GM18511 (cell line): ENCODE results near the gene BBLN.
"Not testable (repeated sequence)": the region's sequence is repeated elsewhere in the genome, so short reads cannot be mapped to it uniquely, and the experiment has no call there.

Experiments used
- ATAC-seq: cut with Tn5 transposase; IDR thresholded peaks from one replicate; pipeline ENCODE4 v1.9.1; 2021; ENCODE audit warnings: mild to moderate bottlenecking, moderate library complexity; ENCODE audit not compliant: unreplicated experiment

The BBLN gene, protein sequence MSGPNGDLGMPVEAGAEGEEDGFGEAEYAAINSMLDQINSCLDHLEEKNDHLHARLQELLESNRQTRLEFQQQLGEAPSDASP

DNA sequence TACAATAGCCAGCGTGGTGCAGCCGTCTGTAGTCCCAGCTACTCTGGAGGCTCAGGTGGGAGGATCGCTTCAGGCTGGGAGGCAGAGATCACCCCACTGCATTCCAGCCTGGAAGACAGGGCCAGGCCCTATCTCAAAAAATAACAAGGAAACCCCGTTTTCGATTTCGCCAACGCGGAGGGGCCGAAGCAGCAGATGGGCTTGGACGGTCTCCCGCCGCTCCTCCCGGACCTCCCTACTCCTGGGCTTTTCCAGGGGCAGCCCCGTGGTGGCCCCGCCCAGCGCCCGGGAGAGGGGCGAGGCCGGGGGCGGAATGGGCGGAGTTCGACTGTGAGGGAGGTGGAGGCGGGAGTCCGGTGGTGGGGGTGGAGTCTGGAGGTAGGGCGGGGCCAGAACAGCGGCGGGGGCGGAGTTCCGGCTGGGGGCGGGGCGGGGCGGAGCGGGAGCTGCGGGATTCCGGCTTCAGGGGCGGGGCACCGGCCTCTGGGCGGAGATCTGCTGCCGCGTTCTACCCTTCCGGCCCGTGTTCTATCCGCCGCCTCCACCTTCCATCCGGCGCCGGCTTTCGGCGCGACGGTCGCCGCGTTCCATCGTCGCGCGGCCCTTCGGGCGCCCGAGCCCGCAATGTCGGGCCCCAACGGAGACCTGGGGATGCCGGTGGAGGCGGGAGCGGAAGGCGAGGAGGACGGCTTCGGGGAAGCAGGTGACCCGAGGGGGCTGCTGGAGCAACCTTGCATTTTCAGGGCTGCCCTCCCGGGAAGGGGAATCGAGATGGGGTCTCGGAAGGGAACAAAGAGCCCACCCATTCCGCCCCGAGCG, at the start of gene BBLN:
Gene BBLN, plus strand, starts transcription at position 482 of the 819 bp plus-strand sequence. Its CDS starts 143 bp downstream, at position 625.
- peak; percentile 72 for ATAC-seq

DNA sequence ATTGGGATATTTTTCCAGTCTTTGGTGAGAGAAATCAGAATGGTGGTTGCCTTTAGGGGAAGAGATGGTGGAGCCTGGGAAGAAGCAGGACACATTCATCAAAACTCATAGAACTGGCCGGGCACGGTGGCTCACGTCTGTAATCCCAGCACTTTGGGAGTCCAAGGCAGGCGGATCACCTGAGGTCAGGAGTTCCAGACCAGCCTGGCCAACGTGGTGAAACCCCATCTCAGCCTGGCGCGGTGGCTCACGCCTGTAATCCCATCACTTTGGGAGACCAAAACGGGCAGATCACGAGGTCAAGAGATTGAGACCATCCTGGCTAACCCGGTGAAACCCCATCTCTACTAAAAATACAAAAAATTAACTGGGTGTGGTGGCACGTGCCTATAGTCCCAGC, 48.3 kb upstream of the BBLN start:
- ATAC-seq, result not testable (repeated sequence)

DNA sequence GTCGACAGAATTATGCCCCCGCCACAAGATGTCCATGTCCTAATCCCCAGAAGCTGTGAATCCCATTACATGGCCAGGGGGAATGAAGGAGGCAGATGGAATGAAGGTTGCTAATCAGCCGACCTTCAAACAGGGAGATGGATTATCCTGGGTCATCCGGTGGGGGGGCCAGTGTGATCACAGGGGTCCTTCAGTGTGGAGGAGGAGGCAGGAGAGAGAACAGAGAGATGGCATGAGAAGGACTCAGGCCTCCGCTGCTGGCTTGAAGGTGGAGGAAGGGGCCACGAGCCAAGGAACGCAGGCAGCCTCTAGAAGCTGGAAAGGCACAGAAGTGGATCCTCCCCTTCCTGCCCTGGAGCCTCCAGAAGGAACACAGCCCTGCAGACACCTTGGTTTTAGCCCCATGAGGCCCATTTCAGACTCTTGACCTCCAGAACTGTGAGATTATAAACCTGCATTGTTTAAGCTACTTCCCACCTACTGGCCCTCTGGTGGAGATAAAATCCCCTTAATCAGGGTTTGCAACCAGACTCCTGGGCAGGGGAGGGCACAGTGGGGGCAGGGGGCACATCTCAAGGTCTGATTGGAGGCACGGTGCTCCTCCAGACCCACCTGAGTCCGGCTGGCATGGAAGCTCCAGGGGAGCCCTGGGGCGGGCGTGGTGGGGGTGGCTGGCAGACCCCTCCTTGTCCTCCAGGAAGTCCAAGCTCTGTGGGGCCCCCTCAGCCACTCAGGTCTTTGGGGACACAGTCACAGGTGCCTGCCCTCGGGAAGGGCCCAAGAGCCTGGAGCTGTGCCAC, 46.3 kb upstream of the BBLN start:
- ATAC-seq, result no peak

DNA sequence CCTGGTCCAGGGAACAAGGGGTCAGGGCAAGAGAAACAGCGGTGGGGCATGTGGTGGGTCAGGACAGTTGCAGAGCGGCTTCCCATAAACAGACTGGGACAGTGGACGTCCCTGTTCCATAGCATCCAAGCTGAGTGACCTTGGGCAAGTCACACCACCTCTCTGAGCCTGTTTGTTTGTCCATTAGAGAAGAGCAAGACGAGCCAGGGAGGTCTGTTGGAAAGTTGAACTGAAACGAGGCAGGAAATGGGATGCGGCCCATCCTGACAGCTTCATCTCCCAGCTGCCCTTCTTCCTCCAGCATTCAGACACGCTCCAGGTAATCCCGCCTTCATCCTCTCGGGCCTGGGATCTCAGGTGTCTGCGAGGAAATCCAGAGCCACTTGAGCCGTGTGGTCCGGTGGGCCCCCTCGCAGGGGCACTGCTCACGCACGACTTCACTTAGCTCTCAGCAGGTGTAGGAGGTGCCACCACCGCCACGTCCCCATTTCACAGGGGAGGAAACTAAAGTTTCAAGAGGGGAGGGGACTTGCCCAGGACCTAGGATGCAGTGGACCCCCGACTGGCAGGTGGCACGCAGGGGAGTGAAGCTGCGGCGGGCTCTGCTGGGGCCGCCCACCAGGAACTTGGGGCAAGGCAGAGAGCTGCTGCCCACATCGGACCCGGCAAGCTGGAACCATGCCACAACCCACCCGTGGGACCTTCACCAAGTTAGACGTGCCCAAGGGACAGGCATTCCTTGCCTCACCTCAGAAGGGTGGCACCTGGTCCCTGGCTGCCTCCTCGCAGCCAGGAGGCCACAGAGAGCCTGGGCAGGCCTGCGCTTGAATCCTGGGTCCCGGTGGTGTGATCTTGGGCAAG, 45.5 kb upstream of the BBLN start:
- ATAC-seq, result no peak

DNA sequence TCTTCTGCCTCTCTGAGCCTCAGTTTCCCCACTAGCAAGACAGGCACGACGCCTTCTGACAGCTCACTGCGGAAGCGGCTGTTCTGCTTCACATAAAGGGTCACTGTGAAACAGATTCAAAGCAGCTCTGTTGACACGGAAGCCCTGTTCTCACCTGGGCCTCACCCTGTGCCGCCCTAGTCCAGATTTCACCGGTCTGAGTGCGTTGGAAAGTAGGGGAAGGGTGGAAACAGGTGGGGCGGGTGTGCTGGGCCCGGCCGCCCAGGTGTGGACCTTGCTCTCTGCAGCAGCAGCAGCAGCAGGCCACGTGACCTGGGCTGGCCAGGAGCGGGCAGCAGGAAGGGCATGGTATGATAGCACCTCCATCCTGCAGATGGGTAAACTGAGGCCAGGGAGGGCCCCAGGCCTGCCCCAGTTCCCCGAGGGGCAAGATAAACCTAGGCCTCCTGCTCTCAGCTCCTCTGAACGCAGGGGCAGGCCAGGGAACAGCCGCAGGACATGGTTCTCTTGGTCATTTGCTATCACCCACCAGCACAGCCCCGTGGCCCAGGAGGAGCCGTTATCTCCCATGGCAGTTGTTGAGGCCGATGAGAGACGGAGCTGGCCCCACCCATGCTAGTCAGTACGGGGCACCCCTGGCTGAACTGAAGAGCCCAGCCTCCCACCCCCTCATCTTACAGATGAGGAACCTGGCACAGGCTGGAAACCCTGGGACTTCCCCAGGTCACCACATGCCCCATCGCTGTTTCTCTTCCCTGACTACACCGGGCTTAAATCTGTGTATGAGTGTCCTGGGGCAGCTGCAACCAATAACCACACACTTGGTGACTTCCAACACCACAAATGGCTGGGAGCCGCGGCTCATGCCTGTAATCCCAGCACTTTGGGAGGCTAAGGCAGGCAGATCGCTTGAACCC, 44.6 kb upstream of the BBLN start:
- no peak for ATAC-seq

DNA sequence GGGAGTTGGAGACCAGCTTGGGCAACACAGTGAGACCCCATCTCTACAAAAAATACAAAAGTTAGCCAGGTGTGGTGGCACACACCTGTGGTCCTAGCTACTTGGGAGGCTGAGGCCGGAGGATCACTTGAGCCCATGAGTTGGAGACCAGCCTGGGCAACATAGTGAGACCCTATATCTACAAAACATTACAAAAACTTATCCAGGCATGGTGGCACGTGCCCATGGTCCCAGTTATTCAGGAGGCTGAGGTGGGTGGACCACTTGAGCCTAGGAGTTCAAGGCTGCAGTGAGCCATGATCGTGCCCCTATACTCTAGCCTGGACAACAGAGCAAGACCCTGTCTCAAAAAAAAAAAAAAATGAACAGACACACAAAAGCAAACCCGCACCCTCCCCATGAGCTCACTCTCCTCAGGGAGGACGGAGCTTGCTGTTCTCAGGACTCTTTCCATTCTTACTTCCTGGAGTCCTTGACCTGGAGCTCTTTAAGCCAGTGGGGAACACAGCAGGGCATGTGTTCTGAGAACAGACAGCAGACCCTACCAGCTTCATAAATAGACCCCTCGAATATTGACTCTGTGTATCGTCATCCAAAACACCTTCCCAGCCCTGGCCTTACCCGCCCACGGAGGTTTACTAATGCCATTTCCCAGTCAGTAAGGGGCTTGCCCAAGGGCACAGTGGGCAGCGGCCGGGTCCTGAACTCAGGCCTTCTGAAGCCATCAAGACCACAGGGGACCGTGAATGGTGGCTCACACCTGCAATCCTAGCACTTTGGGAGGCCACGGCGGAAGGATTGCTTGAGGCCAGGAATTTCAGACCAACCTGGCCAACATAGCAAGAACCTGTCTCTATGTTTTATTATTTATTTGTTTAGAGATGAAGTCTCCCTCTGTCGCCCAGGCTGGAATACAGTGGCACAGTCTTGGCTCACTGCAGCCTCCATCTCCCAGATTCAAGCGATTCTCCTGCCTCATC, 43.7 kb upstream of the BBLN start:
- no peak for ATAC-seq

DNA sequence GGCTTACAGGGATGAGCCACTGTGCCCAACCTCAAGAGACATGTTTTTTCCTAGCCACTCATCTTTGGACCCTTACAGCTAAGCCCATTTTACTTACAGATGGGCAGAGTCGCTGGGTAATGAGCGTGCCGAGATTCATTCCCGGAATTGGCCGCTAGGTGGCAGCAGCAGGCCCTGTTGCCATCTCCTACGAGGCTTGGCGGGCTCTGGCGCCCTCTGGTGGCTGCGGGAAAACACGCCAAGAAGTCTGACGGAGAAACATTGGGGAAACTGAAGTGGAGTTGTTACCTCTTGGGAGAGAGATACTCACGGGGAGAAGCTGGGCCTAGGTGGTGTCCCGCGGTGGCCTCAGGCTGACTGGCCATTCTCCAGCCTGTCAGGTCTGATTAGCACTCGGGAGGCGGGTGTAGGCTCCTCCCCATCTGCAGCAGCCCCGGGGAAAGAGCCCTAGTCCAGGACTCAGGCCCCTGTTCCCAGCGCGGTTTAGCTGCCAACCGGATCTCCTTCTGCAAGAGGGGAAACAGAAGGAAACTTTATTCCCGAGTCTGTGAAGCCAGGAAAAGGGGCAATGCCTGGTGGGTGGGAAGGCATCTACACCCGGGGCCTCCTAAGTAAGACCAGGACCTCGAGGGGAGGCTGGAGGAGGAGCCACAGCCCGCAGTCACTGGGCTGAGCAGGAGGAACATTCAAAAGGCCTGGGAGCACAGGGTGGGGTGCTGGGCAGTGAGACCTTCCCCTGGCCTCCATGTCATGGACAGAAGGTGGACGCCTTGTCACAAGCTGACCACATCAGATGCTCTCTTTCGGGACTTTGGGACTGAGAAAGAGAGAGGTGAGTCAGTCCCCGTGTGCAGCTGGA, 42.2 kb upstream of the BBLN start:
- ATAC-seq, result peak; percentile 56

DNA sequence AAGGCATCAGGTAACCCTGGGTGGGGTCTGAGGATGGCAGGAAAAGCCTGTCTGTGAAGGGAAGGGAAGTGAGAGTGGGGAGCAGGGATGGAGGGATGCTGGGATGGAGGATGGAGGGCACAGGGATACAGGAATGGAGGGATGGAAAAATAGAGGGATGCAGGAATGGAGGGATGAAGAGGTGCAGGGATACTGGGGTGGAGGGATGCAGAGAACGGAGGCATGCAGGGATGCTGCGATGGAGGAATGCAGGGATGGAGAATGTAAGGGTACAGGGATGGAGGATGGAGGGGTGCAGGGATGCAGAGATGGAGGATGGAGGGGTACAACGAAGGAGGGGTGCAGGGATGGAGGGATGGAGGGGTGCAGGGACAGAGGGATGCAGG, 41.6 kb upstream of the BBLN start:
- no peak for ATAC-seq

DNA sequence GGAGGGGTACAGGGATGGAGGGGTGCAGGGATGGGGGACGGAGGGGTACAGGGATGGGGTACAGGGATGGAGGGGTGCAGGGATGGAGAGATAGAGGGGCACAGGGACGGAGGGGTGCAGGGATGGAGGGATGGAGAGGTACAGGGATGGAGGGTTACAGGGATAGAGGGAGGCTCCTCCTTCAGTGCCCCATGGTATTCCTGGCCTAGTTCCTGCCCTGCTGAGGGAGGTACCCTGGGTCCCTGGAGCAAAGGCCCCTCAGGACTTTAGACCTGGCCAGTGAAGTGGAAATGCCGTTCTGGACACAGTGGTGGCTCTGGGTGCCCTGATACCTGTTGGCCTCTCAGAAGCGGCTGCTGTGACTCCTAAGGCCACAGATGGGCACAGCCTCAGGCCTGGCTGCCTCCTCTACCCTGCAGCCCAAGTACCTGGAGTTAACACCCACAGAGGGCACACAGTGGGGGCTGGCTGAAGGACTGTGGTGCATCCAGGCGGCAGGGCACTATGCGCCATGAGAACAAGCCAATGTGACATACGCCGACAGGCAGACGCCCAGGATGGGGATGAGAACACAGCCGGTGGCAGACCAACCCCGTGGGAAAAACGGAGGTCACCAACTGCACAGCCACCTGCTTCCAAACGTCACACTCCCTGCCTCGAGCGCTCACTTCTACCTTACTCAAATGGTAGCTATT, 40.9 kb upstream of the BBLN start:
- no peak for ATAC-seq

DNA sequence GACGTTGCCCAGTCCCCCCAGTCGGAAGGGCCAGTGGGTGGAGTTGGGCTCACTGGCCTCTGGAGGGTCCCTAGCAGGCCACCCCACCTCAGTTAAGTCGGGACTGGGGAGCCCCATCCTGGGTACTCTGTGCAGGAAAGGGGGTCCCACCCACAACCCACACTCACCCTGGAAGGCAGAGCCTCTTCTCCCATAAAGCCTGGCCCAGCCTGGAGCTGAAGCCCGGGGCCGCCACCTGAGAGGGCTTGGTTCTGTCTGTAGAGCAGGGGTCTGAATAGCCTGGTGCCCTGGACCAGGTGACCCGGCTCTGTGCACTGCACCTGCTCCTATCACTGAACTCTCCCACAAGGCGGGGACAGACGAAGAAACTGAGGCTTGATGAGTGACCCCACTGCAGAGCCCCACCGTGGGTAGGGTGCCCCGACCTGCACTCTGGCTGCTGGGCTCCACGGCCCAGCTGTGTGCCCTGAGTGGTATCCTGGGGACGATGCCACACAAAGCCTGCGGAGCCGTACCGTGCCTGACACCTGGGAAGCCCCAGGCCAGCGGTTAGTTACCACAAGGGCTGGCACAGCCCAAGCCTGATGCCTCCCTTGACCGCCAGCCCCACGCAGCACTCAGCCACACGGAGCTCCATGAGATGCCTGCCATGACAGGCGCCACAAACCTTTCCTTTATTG, 39.9 kb upstream of the BBLN start:
- ATAC-seq, result no peak

DNA sequence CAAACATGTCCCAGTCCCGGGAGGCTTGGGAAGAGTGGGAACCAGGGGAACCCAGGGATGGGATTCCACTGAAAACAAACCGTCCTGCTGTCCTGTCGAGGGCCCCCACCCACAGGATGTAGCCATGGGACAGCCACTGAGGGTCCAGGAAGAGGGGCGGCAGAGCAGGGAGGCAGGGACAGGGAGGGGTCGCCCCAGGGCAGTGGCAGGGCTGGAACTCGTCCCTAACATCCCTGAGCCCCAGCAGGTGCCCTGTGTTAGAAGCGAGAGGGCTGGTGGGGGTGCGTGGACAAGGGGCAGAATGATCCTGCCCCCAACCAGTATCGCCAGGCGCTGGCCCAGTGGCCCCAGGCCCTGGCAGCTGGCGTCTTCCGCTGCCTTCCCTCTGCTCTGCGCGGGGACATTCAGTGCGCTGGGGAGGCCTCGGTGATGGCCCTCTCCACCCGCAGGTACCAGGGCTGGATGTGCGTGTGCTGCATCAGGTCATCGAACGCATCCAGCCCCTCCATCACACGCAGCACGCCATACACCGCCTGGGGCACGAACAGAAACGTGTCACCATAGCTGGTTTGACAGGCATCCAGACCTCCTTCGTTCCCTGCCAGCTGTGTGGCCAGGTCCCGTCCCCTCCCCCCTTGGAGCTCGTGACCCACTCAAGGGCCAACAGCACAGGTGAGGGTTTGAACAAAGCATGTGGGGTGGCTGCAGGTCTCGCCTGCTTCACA, 39.2 kb upstream of the BBLN start:
- ATAC-seq, result no peak

DNA sequence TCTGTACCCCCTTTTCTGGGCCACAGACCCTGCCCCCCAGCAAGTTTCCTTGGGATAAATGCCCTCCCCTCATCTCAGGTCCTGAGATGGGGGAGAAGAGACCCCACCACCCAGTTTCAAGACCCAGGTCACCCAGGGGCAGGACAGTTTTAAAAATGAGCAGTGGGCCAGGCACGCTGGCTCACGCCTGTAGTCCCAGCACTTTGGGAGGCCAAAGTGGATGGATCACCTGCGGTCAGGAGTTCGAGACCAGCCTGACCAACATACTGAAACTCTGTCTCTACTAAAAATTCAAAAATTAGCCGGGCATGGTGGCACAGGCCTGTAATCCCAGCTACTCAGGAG, 38.6 kb upstream of the BBLN start:
- no peak for ATAC-seq

DNA sequence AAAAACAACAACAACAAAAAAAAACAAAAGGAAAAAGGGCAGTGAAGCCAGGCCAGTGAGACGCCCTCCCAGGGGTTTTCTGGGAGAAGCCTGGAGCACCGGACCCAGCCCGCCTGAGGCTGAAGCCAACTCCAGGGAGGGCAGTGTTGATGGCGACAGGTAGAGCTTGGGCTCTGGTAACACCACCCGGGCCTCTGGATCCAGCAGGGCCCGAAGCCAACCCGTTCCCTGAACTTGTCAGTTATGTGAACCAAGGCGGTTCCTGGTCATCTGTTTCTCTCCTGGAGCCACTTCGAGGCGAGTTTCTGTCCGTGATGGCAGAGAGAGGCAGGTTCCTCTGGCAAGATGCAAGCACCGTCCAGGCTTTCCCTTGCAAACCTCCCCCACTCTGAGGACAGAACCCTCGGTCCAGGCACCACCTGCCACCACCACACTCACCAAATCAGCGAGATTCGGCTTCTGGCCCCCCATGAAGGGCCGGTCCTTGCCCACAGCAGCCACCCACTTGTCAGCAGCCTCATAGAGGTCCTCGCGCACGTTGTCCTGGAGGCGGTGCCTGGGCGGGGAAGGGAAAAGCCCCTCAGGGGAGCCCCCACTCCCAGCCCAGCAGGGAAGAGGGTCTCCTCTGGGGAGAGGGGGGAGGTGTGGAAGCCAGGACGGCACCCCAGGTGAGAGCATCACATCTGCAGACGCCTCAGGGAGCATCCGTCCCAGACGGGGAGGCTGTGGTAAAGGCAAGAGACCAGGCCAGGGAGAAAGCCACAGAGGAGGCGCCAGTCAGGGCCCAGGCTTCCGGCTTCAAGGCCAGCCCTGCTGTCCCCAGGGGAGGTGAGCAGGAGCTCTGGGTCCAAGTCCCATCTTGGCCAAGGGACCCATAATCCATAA, 37.9 kb upstream of the BBLN start:
- ATAC-seq, result no peak

DNA sequence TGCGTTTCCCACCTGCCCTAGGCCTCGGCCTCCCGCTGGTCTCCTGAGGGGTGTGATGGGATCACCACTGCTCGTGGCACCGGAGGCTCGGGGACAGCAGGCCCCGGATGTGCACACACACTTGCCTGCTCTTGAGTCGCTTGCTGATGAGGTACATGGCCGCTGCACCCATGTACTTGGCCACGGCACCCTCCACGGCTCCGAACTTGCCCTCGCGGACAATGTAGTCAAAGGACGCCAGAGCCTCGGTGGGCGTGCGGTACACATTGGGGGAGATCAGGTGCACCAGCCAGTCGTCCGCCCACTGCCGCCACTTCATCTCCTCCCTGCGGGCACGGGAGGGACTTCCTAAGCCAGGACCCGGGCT, 37.3 kb upstream of the BBLN start:
- no peak for ATAC-seq

DNA sequence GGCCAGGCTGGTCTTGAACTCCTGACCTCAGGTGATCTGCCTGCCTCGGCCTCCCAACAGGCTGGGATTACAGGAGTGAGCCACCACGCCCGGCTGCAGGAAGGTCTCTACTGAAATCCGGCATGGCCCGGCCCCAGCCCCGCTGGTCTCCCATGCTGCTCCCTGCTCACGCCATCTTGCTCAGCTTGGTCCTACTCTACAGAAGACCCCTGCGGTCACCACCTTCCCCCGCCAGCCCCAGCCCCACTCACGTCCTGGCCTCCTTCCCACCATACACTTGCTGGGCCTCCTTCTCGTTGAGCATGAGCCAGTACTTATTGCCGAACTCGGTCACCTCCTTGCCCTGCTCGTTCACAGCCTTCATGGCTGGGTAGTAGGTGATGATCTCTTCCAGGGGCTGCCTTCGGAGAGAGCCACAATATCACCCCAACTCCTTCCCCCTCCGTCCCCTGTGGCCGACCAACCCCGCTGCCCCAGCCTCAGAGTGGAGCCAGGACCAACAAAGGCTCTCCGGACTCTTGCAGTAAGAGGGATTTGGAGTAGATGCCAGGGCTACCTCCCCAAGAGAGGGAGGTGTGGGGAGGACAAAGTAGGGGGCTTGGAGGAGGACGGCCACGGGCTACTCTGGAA, 36.5 kb upstream of the BBLN start:
- no peak for ATAC-seq
